Measurements from ENCODE around the gene HIVEP1.

- no peak for TF ChIP-seq CTCF (IDR thresholded peaks at IDR 0.05)
- TF ChIP-seq POLR2A (IDR thresholded peaks at IDR 0.05) = no peak
These were observed 5.8 kb downstream of the HIVEP1 start for GRCh38 chr6:12017876-12018401.

Data from testis (tissue), 2 donors.